GM20431 (cell line): ENCODE data around the gene AMOTL1.

Source experiments
- in situ Hi-C: fragments of 300-500 bp; cut with MseI, MboI; formaldehyde crosslinking; loops from one replicate; pipeline ENCODE4 v1.15.0; 2020; ENCODE audit warnings: low sequenced_read_pairs; ENCODE audit not compliant: unreplicated experiment

The AMOTL1 gene

GRCh38 chr11:94767701-94768601 lies at the start of gene AMOTL1:
Gene AMOTL1, plus strand, starts transcription at chr11:94768356. Its CDS starts 156 bp downstream, at chr11:94768512.
- in situ Hi-C loops: no loop called here

- in situ Hi-C loops: no loop called here
Measured at GRCh38 chr11:94719876-94720275, 48.3 kb upstream of the AMOTL1 start.

GRCh38 chr11:94721565-94722292 lies 46.4 kb upstream of the AMOTL1 start:
- in situ Hi-C loops: no loop called here

GRCh38 chr11:94722735-94723134 lies 45.4 kb upstream of the AMOTL1 start:
- in situ Hi-C loops: no loop called here

- in situ Hi-C loops: no loop called here
Measured at GRCh38 chr11:94725097-94725496, 43.1 kb upstream of the AMOTL1 start.

- in situ Hi-C loops: no loop called here
Measured at GRCh38 chr11:94727819-94728218, 40.3 kb upstream of the AMOTL1 start.

- in situ Hi-C loops: no loop called here
Measured at GRCh38 chr11:94728541-94728940, 39.6 kb upstream of the AMOTL1 start.

- in situ Hi-C loops: no loop called here
Measured at GRCh38 chr11:94728966-94729751, 39.0 kb upstream of the AMOTL1 start.

- in situ Hi-C loops: no loop called here
Measured at GRCh38 chr11:94730153-94730552, 38.0 kb upstream of the AMOTL1 start.

GRCh38 chr11:94731880-94732601 lies 36.1 kb upstream of the AMOTL1 start:
- in situ Hi-C loops: no loop called here

- in situ Hi-C loops: no loop called here
Measured at GRCh38 chr11:94732617-94733281, 35.4 kb upstream of the AMOTL1 start.

- in situ Hi-C loops: no loop called here
Measured at GRCh38 chr11:94734563-94735275, 33.4 kb upstream of the AMOTL1 start.

- in situ Hi-C loops: no loop called here
Measured at GRCh38 chr11:94735907-94736306, 32.2 kb upstream of the AMOTL1 start.

- in situ Hi-C loops: no loop called here
Measured at GRCh38 chr11:94737171-94737611, 31.0 kb upstream of the AMOTL1 start.

GRCh38 chr11:94738746-94739145 lies 29.4 kb upstream of the AMOTL1 start:
- in situ Hi-C loops: no loop called here

- in situ Hi-C loops: no loop called here
Measured at GRCh38 chr11:94739331-94739730, 28.8 kb upstream of the AMOTL1 start.

- in situ Hi-C loops: no loop called here
Measured at GRCh38 chr11:94740083-94741021, 27.8 kb upstream of the AMOTL1 start.
